Activated CD8-positive, alpha-beta T cell treated with anti-CD3 and anti-CD28 coated beads for 36 hours (primary cell): ENCODE results near the gene RNF133. TPM values are rescaled to one million over a fixed set of nuclear protein-coding genes. Genes with fewer than 3 reads are reported as not detected.

ENCODE experiments used
- ATAC-seq: fragments of 200-7000 bp; cut with Tn5 transposase; one replicate; pipeline ENCODE4 v1.10.0; 2021; ENCODE audit warnings: mild to moderate bottlenecking, moderate library complexity
- CTCF ChIA-PET: fragments of 350-600 bp; sonication (Branson Sonifier 250); formaldehyde crosslinking; loops from one replicate; lab custom pipeline; 2021; ENCODE audit warnings: antibody characterized with exemption; lab: Charles Lee
- POLR2A ChIA-PET: fragments of 350-600 bp; sonication (Branson Sonifier 250); formaldehyde crosslinking; loops from one replicate; lab custom pipeline; 2021; ENCODE audit warnings: antibody characterized with exemption; lab: Charles Lee
- DNase-seq: peaks from one replicate; pipeline ENCODE4 v3.0.0-alpha.2; 2020
- H3K27ac Mint-ChIP-seq: one replicate; pipeline ENCODE4 v1.8.0; 2021; ENCODE audit warnings: mild to moderate bottlenecking, mixed read lengths
- H3K27me3 Mint-ChIP-seq: one replicate; pipeline ENCODE4 v1.8.0; 2021; ENCODE audit warnings: mixed read lengths
- H3K36me3 Mint-ChIP-seq: one replicate; pipeline ENCODE4 v1.8.0; 2021; ENCODE audit warnings: low read depth, mixed read lengths
- H3K4me1 Mint-ChIP-seq: one replicate; pipeline ENCODE4 v1.8.0; 2021; ENCODE audit warnings: low read depth, mixed read lengths
- H3K4me3 Mint-ChIP-seq: one replicate; pipeline ENCODE4 v1.8.0; 2021; ENCODE audit warnings: mild to moderate bottlenecking, moderate library complexity, mixed read lengths
- H3K9me3 Mint-ChIP-seq: one replicate; pipeline ENCODE4 v1.8.0; 2021; ENCODE audit warnings: mixed read lengths
- intact Hi-C: fragments of 100-400 bp; cut with micrococcal nuclease; formaldehyde crosslinking; loops from one replicate; pipeline ENCODE4 v1.10.0; 2022
- total RNA-seq, 2 experiments: library from RNA; stranded (reverse); gene quantifications; one replicate each; pipeline ENCODE4 v1.2.3, GENCODE V29; 2021
- TF ChIP-seq, protein P1 (sequence below): fragments of 200-600 bp; IDR thresholded peaks from one replicate; pipeline ENCODE4 v1.8.0; 2022; ENCODE audit warnings: antibody characterized with exemption, mild to moderate bottlenecking

RNF133 gene
- total RNA-seq, 2 experiments from 2014 or later: not detected

DNA sequence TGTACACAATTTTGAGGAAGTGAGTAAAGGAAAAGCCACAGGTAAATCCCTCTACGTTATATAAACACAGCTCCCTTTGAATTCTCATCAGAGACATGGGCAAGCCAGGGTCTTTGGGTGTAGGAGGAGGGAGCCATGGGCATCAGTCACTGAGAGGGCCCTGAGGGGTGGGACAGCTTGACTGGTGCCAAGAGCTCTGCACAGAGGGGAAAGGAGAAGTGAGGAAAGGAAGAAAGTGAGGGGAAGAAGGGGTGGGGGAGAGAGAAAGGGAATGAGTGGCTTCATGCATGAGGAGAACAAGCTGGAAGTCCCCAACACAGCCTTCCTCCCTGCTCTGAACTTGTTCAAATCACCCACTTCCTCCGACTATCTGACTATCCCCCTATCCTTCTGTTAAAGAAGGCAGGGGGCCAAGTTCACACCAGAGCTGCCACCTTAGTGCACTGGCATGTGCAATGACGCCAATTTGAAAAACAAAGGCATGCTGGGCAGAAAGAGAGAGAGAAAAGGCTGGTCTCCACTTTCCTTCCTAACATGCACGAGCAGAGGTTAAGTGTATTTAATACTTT lies 20.2 kb upstream of the RNF133 start:
- no peak overlapping the region for H3K27ac Mint-ChIP-seq
- no peaks in the 10 kb centered on the region for H3K36me3 Mint-ChIP-seq
- H3K9me3 Mint-ChIP-seq: peaks cover 9% of the 10 kb centered on the region
- H3K4me1 Mint-ChIP-seq: no peaks in the 10 kb centered on the region
- no peaks in the 10 kb centered on the region for H3K27me3 Mint-ChIP-seq
- TF ChIP-seq, protein P1, sequence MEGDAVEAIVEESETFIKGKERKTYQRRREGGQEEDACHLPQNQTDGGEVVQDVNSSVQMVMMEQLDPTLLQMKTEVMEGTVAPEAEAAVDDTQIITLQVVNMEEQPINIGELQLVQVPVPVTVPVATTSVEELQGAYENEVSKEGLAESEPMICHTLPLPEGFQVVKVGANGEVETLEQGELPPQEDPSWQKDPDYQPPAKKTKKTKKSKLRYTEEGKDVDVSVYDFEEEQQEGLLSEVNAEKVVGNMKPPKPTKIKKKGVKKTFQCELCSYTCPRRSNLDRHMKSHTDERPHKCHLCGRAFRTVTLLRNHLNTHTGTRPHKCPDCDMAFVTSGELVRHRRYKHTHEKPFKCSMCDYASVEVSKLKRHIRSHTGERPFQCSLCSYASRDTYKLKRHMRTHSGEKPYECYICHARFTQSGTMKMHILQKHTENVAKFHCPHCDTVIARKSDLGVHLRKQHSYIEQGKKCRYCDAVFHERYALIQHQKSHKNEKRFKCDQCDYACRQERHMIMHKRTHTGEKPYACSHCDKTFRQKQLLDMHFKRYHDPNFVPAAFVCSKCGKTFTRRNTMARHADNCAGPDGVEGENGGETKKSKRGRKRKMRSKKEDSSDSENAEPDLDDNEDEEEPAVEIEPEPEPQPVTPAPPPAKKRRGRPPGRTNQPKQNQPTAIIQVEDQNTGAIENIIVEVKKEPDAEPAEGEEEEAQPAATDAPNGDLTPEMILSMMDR: no peak
- DNase-seq (no peak), ATAC-seq (no peak)
- POLR2A ChIA-PET: interaction anchor here (0.6 kb wide), 1 partner anchor 741 kb away, joined by 3 read pairs; no protein-coding TSS in a partner anchor
- intact Hi-C loops: no loop called here
- CTCF ChIA-PET: no interaction called here
- no peak overlapping the region for H3K4me3 Mint-ChIP-seq

DNA sequence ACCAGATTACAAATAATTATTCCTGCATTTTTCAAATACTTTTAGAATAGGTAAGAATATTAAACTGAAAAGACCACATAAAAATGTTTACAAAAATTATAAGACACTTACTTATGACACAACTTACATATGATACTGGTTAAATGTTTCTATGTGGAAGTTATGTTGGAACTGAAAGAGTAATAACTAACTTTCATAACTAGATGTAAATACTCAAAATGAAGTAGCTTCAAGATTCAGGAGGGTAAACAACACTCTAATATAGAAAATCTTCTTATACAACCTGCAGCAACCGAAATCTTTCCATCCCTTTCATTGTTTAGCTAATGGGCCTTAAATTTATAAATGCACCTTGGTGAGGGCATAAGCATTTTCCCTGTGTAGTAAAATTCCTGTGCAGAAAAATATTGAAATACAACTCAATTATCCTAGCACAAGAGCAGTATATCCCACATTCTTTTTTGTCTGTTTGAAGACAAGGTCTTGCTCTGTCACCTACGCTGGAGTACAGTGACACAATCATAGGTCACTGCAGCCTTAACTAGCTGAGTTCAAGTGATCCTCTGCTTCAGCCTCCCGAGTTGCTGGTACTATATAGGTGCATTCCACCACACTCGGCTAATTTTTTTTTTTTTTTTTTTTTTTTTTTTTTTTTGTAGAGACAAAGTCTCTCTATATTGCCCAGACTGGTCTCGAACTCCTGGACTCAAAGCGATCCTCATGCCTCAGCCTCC lies 18.6 kb upstream of the RNF133 start:
- intact Hi-C loops: no loop called here
- no peak overlapping the region for H3K27ac Mint-ChIP-seq
- ATAC-seq: no peak
- DNase-seq: no peak
- H3K9me3 Mint-ChIP-seq: peaks cover 7% of the 10 kb centered on the region
- ChIA-PET CTCF (no interaction called here), POLR2A (no interaction called here)
- no peaks in the 10 kb centered on the region for H3K36me3 Mint-ChIP-seq
- no peaks in the 10 kb centered on the region for H3K4me1 Mint-ChIP-seq
- H3K4me3 Mint-ChIP-seq: no peak overlapping the region
- TF ChIP-seq, protein P1: no peak
- no peaks in the 10 kb centered on the region for H3K27me3 Mint-ChIP-seq

GRCh38 chr7:122715183-122715582 lies 16.3 kb upstream of the RNF133 start:
- no peak overlapping the region for H3K27ac Mint-ChIP-seq
- no peaks in the 10 kb centered on the region for H3K4me1 Mint-ChIP-seq
- no peak overlapping the region for H3K4me3 Mint-ChIP-seq
- ChIA-PET POLR2A (no interaction called here), CTCF (no interaction called here)
- no peaks in the 10 kb centered on the region for H3K27me3 Mint-ChIP-seq
- no peaks in the 10 kb centered on the region for H3K9me3 Mint-ChIP-seq
- intact Hi-C loops: no loop called here
- no peak for ATAC-seq
- H3K36me3 Mint-ChIP-seq: no peaks in the 10 kb centered on the region
- no peak for DNase-seq
- TF ChIP-seq, protein P1: no peak

GRCh38 chr7:122710916-122711315 lies 12.0 kb upstream of the RNF133 start:
- no peak for DNase-seq
- Mint-ChIP-seq H3K27me3 (no peaks in the 10 kb centered on the region), H3K9me3 (no peaks in the 10 kb centered on the region), H3K36me3 (no peaks in the 10 kb centered on the region), H3K4me1 (no peaks in the 10 kb centered on the region), H3K27ac (no peak overlapping the region), H3K4me3 (no peak overlapping the region)
- TF ChIP-seq, protein P1: no peak
- intact Hi-C loops: no loop called here
- ATAC-seq: no peak
- POLR2A ChIA-PET: no interaction called here
- CTCF ChIA-PET: no interaction called here

- H3K27ac Mint-ChIP-seq: no peak overlapping the region
- ATAC-seq (no peak), DNase-seq (no peak)
- intact Hi-C loops: no loop called here
- H3K27me3 Mint-ChIP-seq: no peaks in the 10 kb centered on the region
- POLR2A ChIA-PET: no interaction called here
- no peaks in the 10 kb centered on the region for H3K36me3 Mint-ChIP-seq
- CTCF ChIA-PET: no interaction called here
- no peaks in the 10 kb centered on the region for H3K4me1 Mint-ChIP-seq
- peaks cover 1% of the 10 kb centered on the region for H3K9me3 Mint-ChIP-seq
- H3K4me3 Mint-ChIP-seq: no peak overlapping the region
- TF ChIP-seq, protein P1: no peak
Observed at GRCh38 chr7:122709930-122710646, 11.2 kb upstream of the RNF133 start.
